HepG2 (cell line): ENCODE data around the gene GNAI2. TPM values are rescaled to one million over a fixed set of nuclear protein-coding genes. Genes with fewer than 3 reads are reported as not detected.

ENCODE experiments used
- BRCA1 ChIP-seq: sonication (generic); formaldehyde crosslinking; IDR thresholded peaks from 2 replicates; pipeline ENCODE4 v1.4.0; 2020; ENCODE audit warnings: missing genetic modification reagents
- FOXJ3 ChIP-seq: sonication (generic); formaldehyde crosslinking; IDR thresholded peaks from 2 replicates; pipeline ENCODE4 v1.4.0; 2020; ENCODE audit warnings: missing genetic modification reagents, mild to moderate bottlenecking, borderline replicate concordance
- FOXO4 ChIP-seq: sonication (generic); formaldehyde crosslinking; conservative IDR thresholded peaks from 2 replicates; pipeline ENCODE4 v1.8.1; 2023; ENCODE audit warnings: missing genetic modification reagents
- HNRNPL ChIP-seq: fragments of 200-400 bp; formaldehyde crosslinking; IDR thresholded peaks from 2 replicates; pipeline ENCODE4 v1.6.1; 2017; ENCODE audit warnings: mild to moderate bottlenecking, low read depth, low read length
- IKZF4 ChIP-seq: sonication (generic); formaldehyde crosslinking; IDR thresholded peaks from 2 replicates; pipeline ENCODE4 v1.5.1; 2020; ENCODE audit warnings: borderline replicate concordance, mild to moderate bottlenecking, low read depth, missing genetic modification reagents; ENCODE audit errors: not compliant biosample characterization
- KDM3A ChIP-seq: IDR thresholded peaks from 2 replicates; pipeline ENCODE4 v1.6.1; 2018; ENCODE audit warnings: low read depth, missing compliant biosample characterization
- MTF2 ChIP-seq: sonication (generic); formaldehyde crosslinking; IDR thresholded peaks from 2 replicates; pipeline ENCODE4 v1.5.0; 2020; ENCODE audit warnings: missing genetic modification reagents, borderline replicate concordance
- NR2F6 ChIP-seq, 2 experiments: IDR thresholded peaks; 2 replicates each; pipeline ENCODE4 v1.6.1; 2016; ENCODE audit warnings: antibody characterized with exemption in 1 of 2, mild to moderate bottlenecking in 1 of 2
- PAWR ChIP-seq: sonication (generic); formaldehyde crosslinking; IDR thresholded peaks from 2 replicates; pipeline ENCODE4 v1.4.0; 2020; ENCODE audit warnings: missing genetic modification reagents, mild to moderate bottlenecking, borderline replicate concordance
- REPIN1 ChIP-seq: sonication (generic); formaldehyde crosslinking; IDR thresholded peaks from 2 replicates; pipeline ENCODE4 v1.8.0; 2022; ENCODE audit warnings: missing genetic modification reagents, low read depth, mild to moderate bottlenecking, borderline replicate concordance
- SKI ChIP-seq: fragments of 450-650 bp; IDR thresholded peaks from one replicate; pipeline ENCODE4 v1.6.1; 2018; ENCODE audit warnings: mild to moderate bottlenecking; ENCODE audit not compliant: partially characterized antibody
- SOX5 ChIP-seq: IDR thresholded peaks from 2 replicates; pipeline ENCODE4 v1.6.1; 2016; ENCODE audit warnings: borderline replicate concordance
- SP140L ChIP-seq: sonication (generic); formaldehyde crosslinking; IDR thresholded peaks from 2 replicates; pipeline ENCODE4 v1.4.0; 2020; ENCODE audit warnings: missing genetic modification reagents, borderline replicate concordance
- TBX2 ChIP-seq: sonication (generic); formaldehyde crosslinking; IDR thresholded peaks from 2 replicates; pipeline ENCODE4 v1.5.0; 2020; ENCODE audit warnings: missing genetic modification reagents, mild to moderate bottlenecking, borderline replicate concordance
- TGIF2 ChIP-seq: IDR thresholded peaks from 2 replicates; pipeline ENCODE4 v1.6.1; 2016; ENCODE audit warnings: control low read depth, missing compliant biosample characterization
- THRA ChIP-seq: sonication (generic); formaldehyde crosslinking; IDR thresholded peaks from 2 replicates; pipeline ENCODE4 v1.4.0; 2020; ENCODE audit warnings: missing genetic modification reagents, borderline replicate concordance
- ZBTB21 ChIP-seq: sonication (generic); formaldehyde crosslinking; IDR thresholded peaks from 2 replicates; pipeline ENCODE4 v1.4.0; 2020; ENCODE audit warnings: missing genetic modification reagents
- ZFP41 ChIP-seq: sonication (generic); formaldehyde crosslinking; IDR thresholded peaks from 2 replicates; pipeline ENCODE4 v1.4.0; 2020; ENCODE audit warnings: mild to moderate bottlenecking, missing genetic modification reagents, borderline replicate concordance
- ZNF224 ChIP-seq: sonication (generic); formaldehyde crosslinking; IDR thresholded peaks from 2 replicates; pipeline ENCODE4 v1.5.0; 2020; ENCODE audit warnings: mild to moderate bottlenecking, missing genetic modification reagents
- ZNF274 ChIP-seq: sonication (generic); formaldehyde crosslinking; IDR thresholded peaks from 2 replicates; pipeline ENCODE4 v1.5.1; 2020; ENCODE audit warnings: mild to moderate bottlenecking, missing genetic modification reagents
- ZNF280D ChIP-seq: sonication (generic); formaldehyde crosslinking; IDR thresholded peaks from 2 replicates; pipeline ENCODE4 v1.5.1; 2020; ENCODE audit warnings: mild to moderate bottlenecking, missing genetic modification reagents
- ZNF326 ChIP-seq: sonication (generic); formaldehyde crosslinking; IDR thresholded peaks from 2 replicates; pipeline ENCODE4 v1.4.0; 2020; ENCODE audit warnings: missing genetic modification reagents, borderline replicate concordance
- polyA plus RNA-seq, 8 experiments: library from polyadenylated mRNA; depleted of rRNA in 3 of 8; stranded (reverse) in 7 of 8; unstranded in 1 of 8; fragments of >200 nt; fragmentation: Illumina TruSeq in 4 of 8; extraction: Trizol in 4 of 8; gene quantifications; 2 replicates each; pipeline versions ENCODE4 v1.2.1 to v1.2.3, GENCODE V29; 2011 to 2016; ENCODE audit warnings: low read depth in 4 of 8, missing spikeins in 1 of 8, mixed read lengths in 1 of 8; ENCODE audit not compliant: insufficient read depth in 1 of 8
- total RNA-seq, 5 experiments: library from RNA; depleted of rRNA; stranded (reverse); fragments of >200 nt; fragmentation: Illumina TruSeq; extraction: Trizol; gene quantifications; 2 replicates each; pipeline ENCODE4 v1.2.3, GENCODE V29; 2016; ENCODE audit warnings: low read depth in 1 of 5

GNAI2 gene
- total and polyA plus RNA-seq, 2 of the 13 experiments (the other 11 are each of a cell fraction or from before 2014, with no cell fraction given), result 51.1 to 66.2 TPM

- TF ChIP-seq FOXO4 (CRISPR knock-in tag) (no peak), ZFP41 (CRISPR knock-in tag) (no peak), ZNF274 (CRISPR knock-in tag) (peak; percentile 30; the same call in 1 of the 2 replicates), NR2F6 (IDR thresholded peaks at IDR 0.05) (no peak), NR2F6 (CRISPR knock-in tag; IDR thresholded peaks at IDR 0.05) (no peak), REPIN1 (CRISPR knock-in tag) (no peak), HNRNPL (peak; percentile 85), SKI (no peak), SOX5 (CRISPR knock-in tag) (no peak), MTF2 (no peak), KDM3A (CRISPR knock-in tag) (no peak), ZNF280D (CRISPR knock-in tag) (0 out of 2 replicates have a peak, but pooled peaks have one; percentile 28), THRA (no peak), IKZF4 (no peak), FOXJ3 (no peak), ZNF326 (CRISPR knock-in tag) (no peak), BRCA1 (CRISPR knock-in tag) (no peak), TBX2 (CRISPR knock-in tag) (peak; percentile 1; the same call in 1 of the 2 replicates), ZBTB21 (CRISPR knock-in tag) (no peak), SP140L (CRISPR knock-in tag) (no peak), PAWR (CRISPR knock-in tag) (0 out of 2 replicates have a peak, but pooled peaks have one; percentile 78), ZNF224 (CRISPR knock-in tag) (no peak), TGIF2 (CRISPR knock-in tag) (no peak)
These were observed 66.3 kb downstream of the GNAI2 start (continued) for GRCh38 chr3:50302095-50303012.
